Measurements from ENCODE around the gene EIF4G3.
"Not testable (repeated sequence)": the region's sequence is repeated elsewhere in the genome, so short reads cannot be mapped to it uniquely, and the experiment has no call there.

Gene EIF4G3

GRCh38 chr1:21152423-21153100 is 24.1 kb downstream of the EIF4G3 start:
- DNase-seq, result no peak

GRCh38 chr1:21149855-21150432 is 26.8 kb downstream of the EIF4G3 start:
- DNase-seq, result no peak

GRCh38 chr1:21149430-21149854 is 27.3 kb downstream of the EIF4G3 start:
- DNase-seq, result no peak

DNA sequence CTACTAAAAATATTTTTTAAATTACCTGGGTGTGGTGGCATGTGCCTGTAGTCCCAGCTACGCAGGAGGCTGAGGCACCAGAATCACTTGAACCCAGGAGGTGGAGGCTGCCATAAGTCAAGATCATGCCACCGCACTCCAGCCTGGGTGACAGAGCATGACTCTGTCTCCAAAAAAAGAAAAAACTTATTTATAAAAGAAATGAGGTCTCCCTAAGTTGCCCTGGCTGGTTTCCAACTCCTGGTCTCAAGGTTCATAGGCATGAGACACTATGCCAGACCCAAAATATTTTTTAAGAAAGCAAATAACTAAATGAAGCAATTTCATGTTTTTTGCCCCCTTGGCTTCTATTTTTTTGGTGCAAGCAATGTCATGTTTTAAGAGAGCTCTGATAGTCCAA is 32.9 kb downstream of the EIF4G3 start:
- no peak for DNase-seq

DNA sequence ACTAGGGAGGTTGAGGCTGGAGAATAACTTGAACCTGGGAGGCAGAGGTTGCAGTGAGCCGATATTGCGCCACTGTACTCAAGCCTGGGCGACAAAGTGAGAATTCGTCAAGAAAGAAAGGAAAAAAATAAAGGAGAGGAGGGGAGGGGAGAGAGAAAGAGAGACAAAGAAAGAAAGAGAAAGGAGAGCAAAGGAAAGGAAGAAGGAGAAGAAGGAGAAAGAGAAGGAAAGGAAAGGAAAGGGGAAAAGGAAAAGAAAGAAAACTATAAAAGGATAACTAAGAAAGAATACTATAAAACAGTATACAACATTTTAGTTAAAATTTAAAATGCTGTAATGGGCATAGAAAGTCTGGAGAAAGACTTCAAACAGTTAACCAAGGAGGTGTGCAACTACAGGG is 33.6 kb downstream of the EIF4G3 start:
- no peak for DNase-seq

DNA sequence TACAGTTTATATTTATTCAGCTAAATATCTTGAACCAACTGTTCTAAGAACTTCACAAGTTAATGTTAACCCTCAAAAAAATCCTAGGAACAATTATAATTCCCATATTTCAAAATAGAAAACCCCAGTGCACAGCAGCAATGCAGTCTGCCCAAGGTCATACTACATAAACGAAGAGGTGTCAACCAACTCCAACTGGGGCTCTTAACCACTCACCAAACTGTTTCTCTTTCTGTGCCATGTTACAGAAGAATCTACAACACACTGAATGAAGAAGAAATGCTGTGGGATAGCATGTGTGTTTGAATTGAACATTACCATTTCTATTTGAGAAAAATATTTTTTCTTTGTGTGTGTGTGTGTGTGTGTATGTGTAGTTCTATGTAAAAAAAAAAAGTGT is 35.7 kb downstream of the EIF4G3 start:
- DNase-seq, result no peak

GRCh38 chr1:21139601-21140000 is 37.1 kb downstream of the EIF4G3 start:
- DNase-seq, result no peak

- not testable (repeated sequence) for DNase-seq
These were observed 40.4 kb downstream of the EIF4G3 start for GRCh38 chr1:21136344-21136743.

- no peak for DNase-seq
These were observed 45.5 kb downstream of the EIF4G3 start for GRCh38 chr1:21131200-21131599.

- DNase-seq, result no peak
These were observed 47.3 kb downstream of the EIF4G3 start for GRCh38 chr1:21129407-21129806.

GRCh38 chr1:21126324-21126723 is 50.4 kb downstream of the EIF4G3 start:
- DNase-seq, result no peak

DNA sequence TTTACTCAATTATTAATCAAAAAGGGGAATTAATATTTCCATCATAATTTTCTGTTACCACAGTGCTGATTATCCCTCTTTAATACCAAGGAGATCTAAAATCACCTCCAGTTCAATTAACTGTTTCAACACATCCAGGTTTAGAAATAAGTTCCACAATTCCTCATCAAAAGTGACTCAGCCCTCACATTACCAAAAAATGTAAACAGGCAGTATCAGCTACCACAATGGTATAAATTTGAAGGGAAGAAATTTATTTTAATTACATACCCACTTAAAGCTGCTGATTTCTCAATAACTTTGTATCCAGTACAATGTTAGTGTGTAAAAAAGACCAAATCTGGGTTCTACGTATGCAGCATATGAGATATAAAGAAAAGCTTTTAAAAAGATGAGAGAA is 51.9 kb downstream of the EIF4G3 start:
- no peak for DNase-seq

GRCh38 chr1:21123287-21123948 is 53.3 kb downstream of the EIF4G3 start:
- no peak for DNase-seq

DNA sequence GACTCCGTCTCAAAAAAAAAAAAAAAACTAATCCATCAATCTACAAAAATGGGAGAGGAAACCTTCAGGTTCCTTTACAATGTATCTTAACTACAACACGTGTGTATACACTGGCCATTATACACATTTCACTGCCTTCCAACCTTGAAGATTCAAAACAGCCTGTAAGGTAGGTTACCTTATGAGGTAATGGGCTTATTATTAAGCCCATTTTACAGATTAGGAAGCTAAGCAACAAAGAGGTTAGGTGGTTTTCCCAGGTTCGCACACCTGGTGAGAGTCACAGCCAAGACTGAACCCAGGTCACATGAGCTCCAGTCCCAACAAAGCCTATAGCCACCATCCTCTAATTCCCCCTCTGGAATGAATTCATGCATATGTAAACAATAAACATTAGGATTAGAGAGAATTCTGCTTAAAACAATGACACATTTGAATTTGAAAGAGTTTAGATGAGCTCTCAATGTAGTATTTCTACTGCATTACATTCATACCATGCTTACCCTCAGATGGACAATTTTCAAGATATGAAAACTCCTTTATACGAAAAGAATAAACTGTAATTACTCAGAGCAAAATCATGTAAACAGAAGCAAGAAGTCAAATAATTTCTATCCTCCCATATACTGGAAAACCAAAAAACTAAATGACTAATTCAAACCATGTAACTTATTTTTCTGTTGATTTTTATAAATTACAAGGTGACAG is 54.8 kb downstream of the EIF4G3 start:
- DNase-seq, result no peak

DNA sequence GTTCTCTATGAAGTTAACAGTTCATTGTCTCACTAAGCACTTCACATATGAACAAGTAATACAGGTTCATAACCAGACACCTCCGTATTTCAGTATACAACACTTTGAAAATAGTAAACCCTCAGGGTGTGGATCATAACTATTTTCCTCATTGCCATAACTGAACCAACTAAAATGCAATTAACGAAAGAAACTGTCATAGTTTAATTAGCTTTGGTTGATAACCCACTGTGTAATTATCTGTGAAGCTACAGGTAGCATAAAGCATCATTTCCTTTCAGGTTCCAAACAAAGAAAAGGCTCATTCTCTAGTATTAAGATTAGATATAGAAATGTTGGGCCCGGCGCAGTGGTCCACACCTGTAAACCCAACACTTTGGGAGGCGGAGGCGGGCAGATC is 58.5 kb downstream of the EIF4G3 start:
- no peak for DNase-seq

DNA sequence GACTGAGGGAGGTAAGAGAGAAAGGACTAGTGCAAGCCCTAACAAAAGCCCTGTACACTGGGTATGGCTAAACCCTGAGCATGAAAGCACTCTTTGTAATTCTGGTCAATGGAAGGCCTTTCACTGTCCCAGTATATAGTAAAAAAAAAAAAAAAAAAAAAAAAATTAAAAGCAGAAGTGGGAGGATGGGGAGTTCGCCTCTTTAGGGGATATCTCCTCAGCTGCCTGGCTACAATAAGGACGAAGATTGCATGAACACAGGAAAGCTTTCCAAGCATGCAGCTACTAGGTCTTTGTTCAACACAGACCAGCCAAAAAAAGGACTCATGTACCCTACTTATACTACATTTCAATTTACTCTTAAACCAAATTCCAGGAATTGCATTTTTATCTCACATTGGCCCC is 59.1 kb downstream of the EIF4G3 start:
- DNase-seq, result peak in 1 of 2 experiments; percentile 20

DNA sequence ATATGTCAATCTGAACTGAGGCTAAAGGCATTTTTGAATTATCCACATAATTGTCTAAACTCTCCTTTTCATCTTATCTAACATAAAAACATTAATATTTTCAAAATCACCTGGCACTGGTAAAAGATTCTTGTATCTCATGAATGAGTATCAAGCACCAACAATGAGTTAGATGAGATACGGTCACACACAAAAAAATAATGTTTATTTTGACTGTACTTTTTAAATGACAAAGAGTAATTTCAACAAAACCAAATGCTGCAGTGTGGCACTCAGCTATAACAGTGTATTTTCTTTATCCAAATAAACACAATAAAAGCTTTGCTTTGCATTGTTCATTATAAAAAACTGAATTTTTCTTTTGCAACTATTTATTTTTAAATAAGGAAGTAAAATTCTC is 59.5 kb downstream of the EIF4G3 start:
- no peak for DNase-seq

DNA sequence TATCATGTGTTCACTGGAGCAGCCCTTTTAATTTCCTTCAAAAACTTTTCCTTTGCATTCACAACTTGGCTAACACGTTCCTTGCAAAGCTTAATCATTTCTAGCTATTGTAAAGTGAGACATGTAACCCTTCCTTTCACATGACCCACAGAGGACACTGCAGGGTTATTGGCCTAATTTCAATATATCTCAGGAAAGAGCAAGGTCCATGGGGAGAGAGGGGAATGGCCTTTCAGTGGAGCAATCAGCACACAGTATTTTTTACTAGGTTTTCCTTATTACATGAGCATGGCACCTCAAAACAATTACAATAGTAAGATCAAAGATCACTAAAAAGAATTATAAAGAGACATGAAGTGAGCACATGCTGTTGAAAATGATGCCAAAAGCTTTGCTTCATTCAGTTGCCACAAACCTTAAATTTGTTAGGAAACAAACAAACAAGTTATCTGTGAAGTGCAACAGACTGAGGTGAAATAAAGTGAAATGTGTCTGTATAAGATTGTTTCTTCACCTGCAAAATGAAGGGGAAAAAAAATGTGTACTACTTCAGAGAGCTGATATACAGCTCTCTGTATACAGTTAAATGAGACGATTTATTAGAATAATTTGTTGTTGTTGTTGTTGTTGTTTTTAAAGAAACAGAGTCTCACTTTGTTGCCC is 61.5 kb downstream of the EIF4G3 start:
- no peak for DNase-seq

- DNase-seq, result no peak
These were observed 62.3 kb downstream of the EIF4G3 start for GRCh38 chr1:21114431-21114830.

DNA sequence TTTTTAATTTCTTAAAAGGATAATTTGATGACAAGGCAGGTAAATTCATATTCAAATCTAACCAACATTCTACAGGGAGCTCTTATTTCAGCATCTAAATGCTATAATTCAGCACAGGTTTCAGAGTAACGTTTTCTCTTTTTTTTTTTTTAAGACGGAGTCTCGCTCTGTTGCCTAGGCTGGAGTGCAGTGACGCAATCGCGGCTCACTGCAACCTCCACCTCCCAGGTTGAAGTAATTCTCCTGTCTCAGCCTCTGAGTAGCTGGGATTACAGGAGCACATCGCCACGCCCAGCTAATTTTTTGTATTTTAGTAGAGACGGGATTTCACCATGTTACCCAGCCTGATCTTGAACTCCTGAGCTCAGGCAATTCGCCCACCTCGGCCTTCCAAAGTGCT is 66.5 kb downstream of the EIF4G3 start:
- no peak for DNase-seq

- no peak for DNase-seq
These were observed 70.0 kb downstream of the EIF4G3 start for GRCh38 chr1:21106709-21107108.

GRCh38 chr1:21106238-21106637 is 70.5 kb downstream of the EIF4G3 start:
- DNase-seq, result no peak

DNA sequence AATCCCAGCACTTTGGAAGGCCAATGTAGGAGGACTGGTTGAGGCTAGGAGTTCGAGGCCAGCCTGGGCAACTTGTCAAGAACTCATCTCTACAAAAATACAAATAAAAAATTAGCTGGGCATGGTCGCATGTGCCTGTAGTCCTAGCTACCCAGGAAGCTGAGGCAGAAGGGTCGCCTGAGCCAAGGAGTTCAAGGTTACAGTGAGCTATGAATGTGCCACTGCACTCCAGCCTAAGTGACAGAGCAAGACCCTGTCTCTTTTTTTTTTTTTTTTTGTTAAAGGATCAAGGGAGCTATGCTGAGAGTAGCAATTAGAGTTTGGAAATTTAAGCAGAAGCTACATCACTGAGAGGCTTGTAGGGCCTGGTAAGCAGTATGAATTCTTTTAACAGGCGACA is 70.9 kb downstream of the EIF4G3 start:
- no peak for DNase-seq

All from NCI-H1930 (cell line).